Measurements from ENCODE around the gene ANTXRL. TPM values are rescaled to one million over a fixed set of nuclear protein-coding genes. Genes with fewer than 3 reads are reported as not detected.

ANTXRL gene
- total and polyA plus RNA-seq, 2 experiments from 2014 or later = not detected

DNA sequence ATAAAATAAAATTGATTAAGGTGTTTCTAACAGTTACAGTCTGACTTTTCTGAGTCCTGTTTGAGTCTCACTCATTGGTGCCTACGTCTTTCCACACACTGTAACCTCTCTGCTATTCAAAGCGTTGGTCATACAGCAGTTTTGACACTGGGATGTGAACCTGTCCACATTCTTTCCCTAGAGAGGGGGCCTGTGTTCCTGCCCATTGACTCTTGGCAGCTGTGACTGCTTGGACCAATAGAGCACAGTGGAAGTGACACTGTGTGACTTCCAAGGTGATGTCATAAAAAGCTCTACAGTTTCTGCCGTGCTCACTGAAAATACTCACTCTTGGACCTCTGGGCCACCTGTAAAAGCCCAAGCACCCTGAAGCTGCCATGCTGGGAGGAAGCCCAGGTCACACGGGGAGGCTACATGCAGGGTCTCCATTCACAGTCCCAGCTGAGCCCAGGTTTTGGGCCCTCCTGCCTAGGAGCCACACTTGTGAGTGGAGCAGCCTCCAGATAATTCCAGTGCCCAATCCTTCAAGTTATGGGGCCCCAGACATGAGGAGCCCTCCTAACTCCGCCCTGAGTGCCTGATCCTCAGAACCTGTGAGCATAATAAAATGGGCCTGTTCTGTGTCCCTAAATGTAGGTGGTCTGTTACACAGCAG is 704 bp upstream of the ANTXRL start:
- peaks cover 20% of the 10 kb centered on the region for H3K4me1 Mint-ChIP-seq
- H3K79me2 ChIP-seq (replicated peaks; ENCODE audit: insufficient read depth) = no peaks in the 10 kb centered on the region
- no peaks in the 10 kb centered on the region for H3F3A ChIP-seq (replicated peaks; ENCODE audit: low read depth)
- H3K27me3 ChIP-seq (ENCODE audit: insufficient read depth) = peaks cover 45% of the 10 kb centered on the region
- H3K4me3 Mint-ChIP-seq = no peak overlapping the region
- ATAC-seq = no peak
- TF ChIP-seq NANOG (IDR thresholded peaks at IDR 0.05; ENCODE audit: borderline replicate concordance) = no peak
- no peak for TF ChIP-seq ZNF462 (CRISPR knock-in tag; IDR thresholded peaks at IDR 0.05)
- TF ChIP-seq EZH2 (IDR thresholded peaks at IDR 0.05; ENCODE audit: low read depth, unreplicated experiment) = no peak
- TF ChIP-seq CREB1 (CRISPR knock-in tag; IDR thresholded peaks at IDR 0.05; ENCODE audit: low read depth) = no peak
- TF ChIP-seq, protein P1, sequence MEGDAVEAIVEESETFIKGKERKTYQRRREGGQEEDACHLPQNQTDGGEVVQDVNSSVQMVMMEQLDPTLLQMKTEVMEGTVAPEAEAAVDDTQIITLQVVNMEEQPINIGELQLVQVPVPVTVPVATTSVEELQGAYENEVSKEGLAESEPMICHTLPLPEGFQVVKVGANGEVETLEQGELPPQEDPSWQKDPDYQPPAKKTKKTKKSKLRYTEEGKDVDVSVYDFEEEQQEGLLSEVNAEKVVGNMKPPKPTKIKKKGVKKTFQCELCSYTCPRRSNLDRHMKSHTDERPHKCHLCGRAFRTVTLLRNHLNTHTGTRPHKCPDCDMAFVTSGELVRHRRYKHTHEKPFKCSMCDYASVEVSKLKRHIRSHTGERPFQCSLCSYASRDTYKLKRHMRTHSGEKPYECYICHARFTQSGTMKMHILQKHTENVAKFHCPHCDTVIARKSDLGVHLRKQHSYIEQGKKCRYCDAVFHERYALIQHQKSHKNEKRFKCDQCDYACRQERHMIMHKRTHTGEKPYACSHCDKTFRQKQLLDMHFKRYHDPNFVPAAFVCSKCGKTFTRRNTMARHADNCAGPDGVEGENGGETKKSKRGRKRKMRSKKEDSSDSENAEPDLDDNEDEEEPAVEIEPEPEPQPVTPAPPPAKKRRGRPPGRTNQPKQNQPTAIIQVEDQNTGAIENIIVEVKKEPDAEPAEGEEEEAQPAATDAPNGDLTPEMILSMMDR (conservative IDR thresholded peaks at IDR 0.05; ENCODE audit: low read depth in 2 of 2) = no peak
- TF ChIP-seq ZNF114 (CRISPR knock-in tag; IDR thresholded peaks at IDR 0.05) = no peak
- TF ChIP-seq POLR2AphosphoS5 (IDR thresholded peaks at IDR 0.05; ENCODE audit: low read depth) = no peak
- no peak for TF ChIP-seq EZH2phosphoT487 (IDR thresholded peaks at IDR 0.05; ENCODE audit: unreplicated experiment)
- TF ChIP-seq ZNF331 (CRISPR knock-in tag; IDR thresholded peaks at IDR 0.05; ENCODE audit: low read depth) = no peak
- TF ChIP-seq JUNB (IDR thresholded peaks at IDR 0.05; ENCODE audit: unreplicated experiment) = no peak
- no peak for TF ChIP-seq STAT1 (IDR thresholded peaks at IDR 0.05; ENCODE audit: unreplicated experiment)
- TF ChIP-seq, protein P2, sequence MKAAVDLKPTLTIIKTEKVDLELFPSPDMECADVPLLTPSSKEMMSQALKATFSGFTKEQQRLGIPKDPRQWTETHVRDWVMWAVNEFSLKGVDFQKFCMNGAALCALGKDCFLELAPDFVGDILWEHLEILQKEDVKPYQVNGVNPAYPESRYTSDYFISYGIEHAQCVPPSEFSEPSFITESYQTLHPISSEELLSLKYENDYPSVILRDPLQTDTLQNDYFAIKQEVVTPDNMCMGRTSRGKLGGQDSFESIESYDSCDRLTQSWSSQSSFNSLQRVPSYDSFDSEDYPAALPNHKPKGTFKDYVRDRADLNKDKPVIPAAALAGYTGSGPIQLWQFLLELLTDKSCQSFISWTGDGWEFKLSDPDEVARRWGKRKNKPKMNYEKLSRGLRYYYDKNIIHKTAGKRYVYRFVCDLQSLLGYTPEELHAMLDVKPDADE (IDR thresholded peaks at IDR 0.05) = no peak
- no peak for TF ChIP-seq REST (IDR thresholded peaks at IDR 0.05; ENCODE audit: unreplicated experiment)
- no peaks in the 10 kb centered on the region; the same call in 2 of the 3 replicates for H3K9me3 Mint-ChIP-seq
- H3K9me2 ChIP-seq (ENCODE audit: insufficient read depth) = no peaks in the 10 kb centered on the region; the same call in 1 of the 2 replicates
- no peak for DNase-seq (ENCODE audit: low spot score)
- no peak overlapping the region for H3K4me2 ChIP-seq
- no peaks in the 10 kb centered on the region for H4K20me1 ChIP-seq (replicated peaks; ENCODE audit: insufficient read depth)
- H3K27me3 Mint-ChIP-seq (ENCODE audit: insufficient read depth, low read depth, poor library complexity) = peaks cover 34% of the 10 kb centered on the region
- H2AFZ ChIP-seq = no peak overlapping the region
- H3K27ac Mint-ChIP-seq = no peak overlapping the region
- H3K4me3 ChIP-seq = no peak overlapping the region
- peaks cover 18% of the 10 kb centered on the region for H3K4me1 ChIP-seq (ENCODE audit: insufficient read depth)
- H3K36me3 Mint-ChIP-seq (ENCODE audit: low read depth) = no peaks in the 10 kb centered on the region
- no peak overlapping the region for H3K27ac ChIP-seq (ENCODE audit: low read depth)
- no peaks in the 10 kb centered on the region for H3K36me3 ChIP-seq (ENCODE audit: insufficient read depth)

All from GM23338 (cell line).